Measurements from ENCODE around the gene POMP. TPM values are rescaled to one million over a fixed set of nuclear protein-coding genes. Genes with fewer than 3 reads are reported as not detected.

Gene POMP
- total and polyA plus RNA-seq, 8 donors, result 57.3 to 82.7 (median 64.6) TPM

DNA sequence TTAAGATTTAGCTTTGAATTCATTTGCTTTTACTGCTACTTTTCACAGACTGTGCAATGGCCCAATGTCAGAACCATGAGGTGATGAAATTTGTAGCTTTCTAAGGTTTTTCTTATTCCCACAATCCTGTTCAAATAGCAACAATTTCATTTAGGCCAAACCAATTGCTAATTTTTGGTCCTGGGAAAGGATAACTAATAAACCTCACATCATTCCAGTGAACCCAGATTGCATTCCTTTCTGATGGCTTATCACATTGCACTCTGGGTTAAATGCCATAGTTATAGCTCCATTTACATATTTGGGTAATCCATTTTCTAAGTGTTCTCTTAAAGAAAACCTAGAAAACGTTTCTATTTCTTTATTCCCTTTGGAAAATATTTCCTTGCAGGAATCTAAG is 22.9 kb upstream of the POMP start:
- TF ChIP-seq, protein P1, sequence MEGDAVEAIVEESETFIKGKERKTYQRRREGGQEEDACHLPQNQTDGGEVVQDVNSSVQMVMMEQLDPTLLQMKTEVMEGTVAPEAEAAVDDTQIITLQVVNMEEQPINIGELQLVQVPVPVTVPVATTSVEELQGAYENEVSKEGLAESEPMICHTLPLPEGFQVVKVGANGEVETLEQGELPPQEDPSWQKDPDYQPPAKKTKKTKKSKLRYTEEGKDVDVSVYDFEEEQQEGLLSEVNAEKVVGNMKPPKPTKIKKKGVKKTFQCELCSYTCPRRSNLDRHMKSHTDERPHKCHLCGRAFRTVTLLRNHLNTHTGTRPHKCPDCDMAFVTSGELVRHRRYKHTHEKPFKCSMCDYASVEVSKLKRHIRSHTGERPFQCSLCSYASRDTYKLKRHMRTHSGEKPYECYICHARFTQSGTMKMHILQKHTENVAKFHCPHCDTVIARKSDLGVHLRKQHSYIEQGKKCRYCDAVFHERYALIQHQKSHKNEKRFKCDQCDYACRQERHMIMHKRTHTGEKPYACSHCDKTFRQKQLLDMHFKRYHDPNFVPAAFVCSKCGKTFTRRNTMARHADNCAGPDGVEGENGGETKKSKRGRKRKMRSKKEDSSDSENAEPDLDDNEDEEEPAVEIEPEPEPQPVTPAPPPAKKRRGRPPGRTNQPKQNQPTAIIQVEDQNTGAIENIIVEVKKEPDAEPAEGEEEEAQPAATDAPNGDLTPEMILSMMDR (IDR thresholded peaks at IDR 0.05), result no peak
- Histone ChIP-seq H3K36me3 (no peaks in the 10 kb centered on the region), H3K9me3 (no peaks in the 10 kb centered on the region), H3K4me3 (no peak overlapping the region), H3K4me1 (peaks cover 0 to 19% of the 10 kb centered on the region in 2 donors), H3K27ac (no peak overlapping the region), H3K27me3 (no peaks in the 10 kb centered on the region)
- no peak for DNase-seq
- no peak for ATAC-seq
- intact Hi-C loops (cut with DNase I), result loop anchor here in 1 of 2 donors (10.0 kb wide), 1 partner anchor 311 kb away; no protein-coding TSS in a partner anchor

DNA sequence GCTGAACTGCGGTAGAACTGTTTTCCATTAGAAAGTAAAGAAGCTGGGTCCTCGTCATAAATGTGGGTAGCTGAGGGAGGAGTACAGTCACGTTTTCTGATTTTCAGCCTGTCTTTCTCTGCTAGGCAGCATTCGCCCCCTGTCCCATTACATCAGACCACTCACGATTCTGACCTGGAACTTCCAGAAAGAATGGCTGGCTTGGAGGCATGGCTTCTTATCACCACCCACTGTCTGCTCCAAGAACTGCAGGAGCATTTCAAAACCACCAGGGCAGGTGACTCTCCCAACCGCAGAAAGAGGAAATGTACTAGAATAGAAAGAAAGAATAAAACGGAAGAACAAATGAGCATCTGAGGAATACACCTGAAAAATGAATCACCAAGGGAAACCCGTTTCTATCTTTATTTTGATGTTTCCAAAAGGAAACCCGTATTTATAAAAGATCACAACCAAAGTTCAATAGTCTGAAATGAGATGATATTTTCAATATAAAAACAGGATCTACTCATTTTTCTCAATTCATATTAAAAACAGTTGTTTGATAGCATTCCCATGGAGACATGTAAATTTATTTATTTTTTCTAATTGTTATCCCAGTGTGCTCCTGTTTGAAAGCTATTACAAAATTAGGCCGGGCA is 22.1 kb upstream of the POMP start:
- ATAC-seq (peak; percentile 97), DNase-seq (peak in 1 of 4 donors; percentile 50)
- Histone ChIP-seq H3K4me1 (peaks cover 0 to 19% of the 10 kb centered on the region in 2 donors), H3K36me3 (no peaks in the 10 kb centered on the region), H3K9me3 (no peaks in the 10 kb centered on the region), H3K4me3 (no peak overlapping the region), H3K27me3 (no peaks in the 10 kb centered on the region), H3K27ac (no peak overlapping the region)
- intact Hi-C loops (cut with DNase I), result loop anchor here in 1 of 2 donors (10.0 kb wide), 1 partner anchor 312 kb away; no protein-coding TSS in a partner anchor
- TF ChIP-seq, protein P1 (IDR thresholded peaks at IDR 0.05), result peak; percentile 74 to 80

DNA sequence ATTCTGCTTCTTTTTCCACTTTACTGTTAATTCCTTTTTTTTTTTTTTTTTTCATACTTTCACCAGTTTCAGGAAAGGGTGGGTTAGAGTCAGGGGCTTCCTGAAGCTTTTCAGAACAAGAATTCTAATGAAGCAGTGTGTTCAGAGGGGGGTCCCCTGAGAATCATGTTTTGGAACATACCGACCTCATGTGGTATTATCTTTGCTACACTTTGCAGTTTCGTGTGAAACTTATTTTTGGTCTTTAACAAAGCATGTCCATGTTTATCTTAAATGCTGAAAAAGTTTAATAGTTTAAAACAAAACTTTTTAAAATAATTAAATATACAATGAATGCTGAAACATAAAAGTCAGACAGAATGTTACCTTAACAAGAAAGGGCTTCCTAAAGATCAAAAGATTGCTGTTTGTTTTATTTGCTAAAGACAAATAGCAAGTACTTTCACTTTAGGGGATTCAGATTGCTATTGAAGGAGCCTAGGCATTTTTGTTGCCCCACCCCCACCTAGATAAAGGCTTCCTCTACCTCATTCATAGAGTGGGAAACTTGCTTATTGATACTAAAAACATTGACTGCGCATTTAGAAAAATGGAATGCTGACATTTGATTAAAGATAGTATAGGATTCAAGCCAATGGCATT is 21.1 kb upstream of the POMP start:
- peaks cover 0 to 19% of the 10 kb centered on the region in 2 donors for H3K4me1 ChIP-seq
- ATAC-seq (no peak), DNase-seq (peak in 1 of 4 donors; percentile 30)
- no peaks in the 10 kb centered on the region for H3K9me3 ChIP-seq
- H3K36me3 ChIP-seq, result no peaks in the 10 kb centered on the region
- no peak overlapping the region for H3K4me3 ChIP-seq
- no peak overlapping the region for H3K27ac ChIP-seq
- intact Hi-C loops (cut with DNase I), result loop anchor here in 1 of 2 donors (10.0 kb wide), 1 partner anchor 313 kb away; no protein-coding TSS in a partner anchor
- TF ChIP-seq, protein P1 (IDR thresholded peaks at IDR 0.05), result no peak
- H3K27me3 ChIP-seq, result no peaks in the 10 kb centered on the region

DNA sequence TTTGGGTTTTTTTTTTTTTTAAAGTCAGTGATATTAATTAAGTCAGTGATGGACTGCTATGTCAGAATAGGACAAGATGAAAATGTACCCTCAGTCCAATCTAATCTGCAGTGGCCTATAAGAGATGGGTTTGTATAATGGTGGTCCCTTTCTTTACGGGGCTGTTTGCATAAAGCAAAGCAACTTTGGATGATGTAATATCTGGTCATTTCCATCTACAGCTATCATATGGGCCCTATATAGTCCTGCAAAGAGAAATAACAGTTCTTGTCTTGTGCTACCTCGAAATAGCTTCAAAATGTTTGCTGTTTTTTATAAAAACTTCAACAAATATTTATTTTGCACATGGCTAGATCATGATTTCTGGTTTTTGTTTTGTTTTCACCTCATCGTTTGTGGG is 20.2 kb upstream of the POMP start:
- ATAC-seq (no peak), DNase-seq (no peak)
- Histone ChIP-seq H3K9me3 (no peaks in the 10 kb centered on the region), H3K27ac (no peak overlapping the region), H3K27me3 (no peaks in the 10 kb centered on the region), H3K4me3 (no peak overlapping the region), H3K36me3 (no peaks in the 10 kb centered on the region), H3K4me1 (peaks cover 0 to 19% of the 10 kb centered on the region in 2 donors)
- TF ChIP-seq, protein P1 (IDR thresholded peaks at IDR 0.05), result no peak
- intact Hi-C loops (cut with DNase I), result loop anchor here in 1 of 2 donors (10.0 kb wide), 1 partner anchor 314 kb away; no protein-coding TSS in a partner anchor

DNA sequence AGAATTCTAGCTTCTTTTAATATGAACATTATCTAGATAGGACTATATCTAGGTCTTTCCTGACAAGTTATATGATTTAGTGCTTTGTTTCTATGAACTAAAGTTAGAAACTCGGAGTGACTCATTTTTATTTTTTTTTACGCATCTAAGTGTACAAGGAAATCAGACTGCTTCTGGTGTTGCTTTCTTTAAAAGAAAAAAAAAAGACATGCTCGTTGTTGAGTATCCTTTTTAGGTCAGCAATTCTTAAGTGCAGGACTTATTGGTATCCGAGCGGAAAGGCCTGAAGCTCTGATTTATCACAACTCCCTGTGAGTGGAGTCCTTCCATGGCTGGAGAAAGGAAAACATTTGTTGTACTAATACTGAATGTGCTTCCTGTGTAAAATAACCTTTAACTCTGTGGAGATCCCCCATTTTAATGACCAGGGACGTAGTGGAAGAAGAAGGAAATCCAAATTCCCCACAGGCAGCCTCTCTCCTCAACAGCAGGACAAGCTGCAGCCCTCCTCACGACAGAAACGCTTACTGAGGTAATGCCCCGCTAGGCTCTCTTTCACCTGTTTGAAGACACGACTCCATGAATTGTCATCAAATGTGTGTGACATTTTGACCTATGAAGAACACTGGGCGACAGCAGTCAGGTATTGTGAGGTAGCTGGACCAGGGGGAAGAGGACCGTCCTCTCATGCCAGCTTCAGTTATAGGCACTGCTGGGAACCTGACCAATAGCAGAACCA is 17.9 kb upstream of the POMP start:
- H3K27ac ChIP-seq, result peak overlapping the region in 1 of 2 donors; percentile 18
- DNase-seq, result no peak
- intact Hi-C loops (cut with DNase I), result no loop called here
- TF ChIP-seq, protein P1 (IDR thresholded peaks at IDR 0.05), result no peak
- no peak for ATAC-seq
- H3K4me1 ChIP-seq, result peaks cover 0 to 19% of the 10 kb centered on the region in 2 donors
- no peaks in the 10 kb centered on the region for H3K36me3 ChIP-seq
- no peaks in the 10 kb centered on the region for H3K27me3 ChIP-seq
- H3K9me3 ChIP-seq, result no peaks in the 10 kb centered on the region
- H3K4me3 ChIP-seq, result no peak overlapping the region
